Stimulated activated CD4-positive, alpha-beta T cell treated with anti-CD3 and anti-CD28 coated beads, Interleukin-1b, Interleukin-23, amount 100 ng/mL, for 48 hours (primary cell): ENCODE results near the gene TMEM163.

Source experiments
- DNase-seq: peaks from one replicate; pipeline ENCODE4 v3.0.0-alpha.2; 2020

The TMEM163 gene

DNA sequence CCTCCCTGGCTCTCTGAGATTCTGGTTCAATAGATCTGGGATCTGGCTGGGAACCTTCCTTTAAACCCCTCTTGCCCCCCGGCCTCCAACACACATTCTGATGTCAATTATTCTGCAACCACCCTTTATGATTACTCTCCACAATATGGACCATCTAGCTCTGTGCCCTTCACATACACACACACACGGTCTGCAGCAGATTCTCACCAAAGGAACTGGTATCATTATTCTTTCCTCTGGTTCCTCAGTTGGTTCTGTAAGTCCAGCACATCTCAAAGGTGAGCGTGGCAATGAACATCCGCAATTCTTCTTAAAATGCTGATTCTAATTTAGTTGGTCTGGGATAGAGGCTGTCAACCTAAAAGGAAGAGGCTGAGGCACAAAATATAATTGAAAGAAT, 2.8 kb upstream of the TMEM163 start:
- no peak for DNase-seq

DNA sequence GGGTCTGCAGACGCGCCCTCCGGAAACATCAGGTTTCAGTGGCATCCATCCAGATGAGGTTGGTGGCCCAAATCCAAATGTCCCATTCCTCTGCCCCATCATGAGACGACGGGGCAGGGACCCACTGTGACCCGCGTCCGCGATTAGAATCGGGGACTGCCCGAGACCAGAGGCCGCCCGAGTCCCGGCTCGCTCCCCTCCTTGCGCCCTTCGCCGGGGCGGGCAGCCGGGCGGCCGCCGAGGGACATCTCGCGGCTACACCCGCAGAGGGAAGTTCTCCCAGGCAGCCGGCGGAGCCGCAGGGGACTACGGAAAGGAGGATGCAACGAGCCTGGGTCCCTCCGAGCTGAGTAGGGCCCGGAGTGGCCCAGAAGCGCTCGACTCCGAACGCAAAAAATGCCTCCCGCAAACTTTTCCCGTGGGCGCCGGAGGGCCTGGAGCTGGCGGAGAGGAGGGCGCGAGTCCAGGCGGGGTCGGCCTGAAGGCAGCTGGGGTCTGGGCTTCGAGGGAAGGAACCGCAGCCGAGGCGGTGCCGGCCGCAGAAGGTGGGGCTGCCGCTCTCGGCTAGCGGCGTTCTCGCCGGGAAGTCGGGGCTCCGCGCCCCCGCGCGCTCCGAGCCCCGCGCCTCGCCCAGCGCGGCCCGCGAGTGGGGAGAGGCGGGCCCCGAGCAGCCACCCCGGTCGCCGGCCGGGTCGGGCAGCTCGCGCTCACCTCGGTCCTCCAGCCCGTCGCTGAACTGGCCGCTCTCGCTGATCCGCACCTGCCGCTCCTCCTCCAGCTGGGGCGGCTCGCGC, 580 bp downstream of the TMEM163 start:
- DNase-seq = no peak

DNA sequence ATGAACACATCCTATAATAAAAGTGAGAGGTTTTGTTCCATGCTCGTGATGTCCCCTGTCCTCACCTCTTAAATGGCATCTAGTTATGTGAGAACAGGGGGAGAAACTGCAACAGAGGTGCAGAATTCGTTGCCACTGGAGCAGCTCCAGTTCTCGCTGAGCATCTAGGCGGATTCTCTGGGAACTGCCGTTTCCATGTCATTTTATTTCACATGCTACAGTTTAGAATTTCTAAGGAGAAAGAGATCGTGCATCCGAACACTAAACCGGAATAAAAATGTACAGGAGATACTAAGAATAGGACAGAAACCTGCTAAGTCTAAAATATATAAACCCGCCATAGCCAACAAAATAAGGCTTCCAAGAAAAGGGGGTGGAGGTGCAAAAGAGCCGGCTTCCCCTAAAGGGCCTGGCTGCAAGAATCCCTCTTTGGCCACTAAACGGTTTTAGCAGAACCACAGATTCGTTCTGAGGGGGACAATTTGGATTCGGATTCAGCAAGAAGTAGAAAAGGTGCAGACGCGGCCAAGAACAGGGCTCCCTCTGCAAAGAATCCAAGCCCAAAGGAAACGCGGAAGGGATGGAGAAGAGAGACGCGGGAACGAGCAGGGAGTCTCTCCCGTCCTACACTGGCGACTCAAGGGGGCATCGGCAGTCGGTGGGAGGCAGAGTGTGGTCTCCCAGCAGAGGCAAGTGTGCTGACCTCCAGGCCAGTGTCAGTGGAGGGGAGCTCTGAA, 1.3 kb downstream of the TMEM163 start:
- DNase-seq = no peak

DNA sequence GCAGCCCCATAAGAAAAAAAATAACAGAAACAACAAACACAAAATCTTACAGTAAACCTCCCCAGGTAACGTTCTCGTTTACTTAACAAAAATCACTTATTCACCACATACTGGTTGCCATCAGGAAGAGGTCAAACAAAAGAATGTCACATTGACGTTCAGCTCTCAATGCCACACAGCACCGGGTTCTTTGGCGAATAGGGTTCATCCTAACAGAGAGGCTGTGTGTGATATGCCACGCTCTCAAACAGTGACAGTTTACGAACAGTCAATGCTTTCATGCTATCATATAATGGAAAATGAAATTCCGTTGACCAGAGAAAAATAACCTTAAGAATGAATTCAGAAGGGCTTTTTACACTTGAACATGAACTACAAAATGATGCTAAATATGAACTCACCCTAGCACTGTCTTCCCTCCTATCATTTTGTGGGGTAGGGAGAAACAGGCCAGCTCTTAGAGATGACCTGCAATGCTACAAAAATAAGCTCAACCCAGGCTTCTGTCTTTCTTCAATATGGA, 2.0 kb downstream of the TMEM163 start:
- DNase-seq = no peak

DNA sequence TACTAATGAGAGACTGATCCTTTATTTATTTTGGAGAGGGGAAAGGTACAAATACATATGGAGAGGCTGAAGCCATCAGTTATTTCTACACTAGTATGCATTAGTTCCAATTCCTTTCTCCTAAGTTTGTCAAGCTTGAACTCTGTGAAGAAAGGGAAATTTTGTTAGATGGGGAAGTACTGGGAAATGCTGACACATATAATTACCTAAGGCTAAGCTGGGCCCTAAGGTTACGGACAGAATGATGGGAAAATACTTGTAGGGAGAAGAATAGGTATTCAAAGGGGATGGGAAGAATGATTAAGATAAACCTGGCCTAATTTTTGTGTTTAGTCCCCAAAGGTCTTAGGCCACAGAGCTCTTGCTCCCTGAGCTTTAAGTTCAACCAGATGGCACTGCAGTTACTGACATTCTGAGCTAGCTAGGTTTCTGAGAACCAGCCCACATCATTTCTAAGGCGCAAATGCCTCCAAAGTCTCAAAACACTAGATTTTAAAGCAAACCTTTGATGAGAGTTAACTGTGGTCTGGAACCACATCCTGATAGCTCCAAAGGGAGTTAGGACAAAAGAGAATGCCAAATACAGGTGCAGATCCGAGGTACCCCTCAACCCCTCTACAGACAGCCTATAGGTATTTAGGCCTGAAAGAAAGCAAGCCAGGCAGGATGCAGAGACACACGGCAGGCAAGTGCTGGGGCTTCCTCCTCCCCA, 2.7 kb downstream of the TMEM163 start:
- no peak for DNase-seq

DNA sequence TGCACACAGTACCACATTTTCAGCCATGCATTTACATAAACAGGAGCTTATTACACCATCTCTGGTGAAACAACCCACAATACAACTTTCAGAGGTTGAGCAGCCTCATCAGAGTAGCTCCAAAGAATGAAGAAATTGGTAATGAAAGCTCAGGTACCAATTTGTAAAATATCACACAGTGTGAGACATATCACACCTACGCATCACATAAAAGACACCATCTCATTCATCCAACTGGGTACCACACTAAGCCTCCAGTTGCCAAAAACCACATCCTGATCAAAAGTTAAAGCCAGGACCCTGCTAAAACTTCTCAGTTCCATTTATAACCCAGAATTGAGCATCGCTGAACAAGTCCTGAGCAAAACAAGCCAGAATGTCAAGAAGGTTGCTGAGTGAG, 4.6 kb downstream of the TMEM163 start:
- no peak for DNase-seq

DNA sequence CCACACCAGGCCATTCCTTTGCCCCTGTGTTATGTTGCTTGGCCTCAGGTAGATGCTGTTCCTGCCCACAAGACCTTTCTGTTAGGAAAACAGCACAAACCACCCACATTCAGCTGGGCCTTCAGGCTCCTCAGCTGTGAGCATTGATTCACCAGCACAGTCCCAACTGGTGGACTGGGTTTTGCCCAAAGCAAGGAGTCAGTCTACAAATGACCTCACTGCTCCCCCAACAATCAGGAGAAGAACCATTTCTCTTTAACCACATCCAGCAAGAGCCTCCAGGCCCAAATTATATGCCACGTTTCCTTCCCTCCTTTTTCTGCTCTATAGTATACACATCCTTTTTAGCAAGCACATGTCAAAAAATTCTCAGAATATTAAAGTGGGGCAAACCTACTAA, 5.2 kb downstream of the TMEM163 start:
- DNase-seq = no peak

DNA sequence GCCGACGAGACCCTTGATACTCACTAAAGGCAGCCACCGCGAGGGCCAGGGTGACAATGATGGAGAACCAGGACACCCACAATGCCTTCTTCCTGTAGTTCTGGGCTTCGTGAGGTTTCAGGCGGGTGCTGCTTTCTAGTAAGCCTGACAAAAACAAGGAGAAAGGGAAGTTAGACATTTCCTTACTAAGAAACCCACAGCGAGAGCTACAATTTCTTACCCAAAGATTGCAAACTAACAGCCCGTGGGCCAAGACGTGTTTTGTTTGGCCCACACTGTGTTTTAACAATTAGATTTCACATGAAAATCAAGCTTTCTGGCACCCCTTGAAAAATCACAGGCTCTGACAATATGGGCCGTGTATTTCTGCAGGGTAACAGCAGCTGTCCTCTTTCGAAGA, 5.6 kb downstream of the TMEM163 start:
- DNase-seq = no peak

DNA sequence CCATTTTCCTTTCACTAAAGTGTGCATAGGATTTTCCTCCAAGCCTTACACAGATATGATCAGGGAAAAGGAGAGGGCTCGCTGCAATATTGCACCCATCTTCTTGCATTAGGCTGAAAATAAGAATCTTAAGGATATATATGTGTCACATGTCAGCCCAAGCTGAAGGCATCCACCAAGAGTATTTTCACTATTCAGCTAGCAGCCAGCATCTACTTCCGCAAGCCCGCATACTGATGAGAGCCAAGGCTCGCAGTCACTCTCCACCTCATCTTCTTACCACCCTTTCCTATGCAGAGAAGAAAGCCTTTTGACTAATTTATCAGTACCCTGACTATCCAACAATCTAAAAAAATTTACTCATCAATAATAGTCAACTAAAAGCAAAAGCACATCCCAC, 6.1 kb downstream of the TMEM163 start:
- no peak for DNase-seq

DNA sequence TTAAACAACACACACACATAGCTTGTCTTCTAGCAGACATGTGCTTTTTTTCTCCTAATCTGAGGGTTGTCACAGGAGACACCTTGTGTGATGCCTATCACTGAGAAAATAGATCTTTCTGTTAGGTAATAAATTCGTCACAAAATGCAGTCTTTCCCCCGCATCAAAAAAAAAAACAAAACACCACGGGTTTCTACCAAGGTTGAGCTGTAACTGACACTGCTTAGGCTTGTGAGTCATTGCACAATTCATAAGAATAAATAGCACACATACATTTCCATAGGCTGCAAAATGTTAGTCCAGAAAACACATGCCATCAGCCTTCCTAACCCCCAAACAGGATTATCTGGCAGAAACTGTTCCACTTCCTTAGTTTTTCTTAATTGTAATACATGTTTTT, 6.5 kb downstream of the TMEM163 start:
- no peak for DNase-seq

DNA sequence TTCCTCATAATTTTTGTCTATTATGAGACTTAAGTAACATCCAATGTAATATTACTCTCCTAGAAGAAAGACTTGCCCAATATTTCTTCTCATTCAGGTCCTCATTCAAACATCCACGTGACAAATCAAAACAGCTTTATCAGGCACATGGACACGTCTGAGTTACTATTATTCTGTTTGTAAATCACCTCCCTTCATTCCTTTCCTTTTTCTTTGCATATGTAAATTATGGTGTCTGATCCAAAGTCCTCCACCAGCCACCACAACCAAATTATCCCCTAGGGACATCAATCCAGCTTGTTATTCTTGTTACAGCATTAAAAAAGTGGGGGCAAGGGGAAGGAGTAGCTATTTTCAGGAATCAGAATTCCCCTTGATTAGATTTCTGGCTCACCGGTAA, 7.1 kb downstream of the TMEM163 start:
- no peak for DNase-seq

DNA sequence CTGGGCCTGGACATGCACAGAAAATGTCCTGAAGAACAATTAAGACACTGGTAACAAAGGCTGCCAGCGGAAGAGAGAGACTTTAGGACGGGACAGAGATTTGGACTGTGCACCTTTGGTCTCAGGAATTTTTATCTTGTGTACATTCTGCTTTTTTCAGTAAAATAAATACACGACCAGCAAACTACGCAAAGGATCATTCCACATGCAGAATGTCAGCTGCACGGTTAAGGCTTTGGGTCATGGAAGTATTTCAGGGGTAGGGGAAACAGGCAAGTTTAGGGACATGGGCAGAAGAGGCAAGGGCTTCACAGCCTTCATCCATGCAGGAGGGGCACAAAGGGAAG, 11.5 kb downstream of the TMEM163 start:
- DNase-seq = no peak

DNA sequence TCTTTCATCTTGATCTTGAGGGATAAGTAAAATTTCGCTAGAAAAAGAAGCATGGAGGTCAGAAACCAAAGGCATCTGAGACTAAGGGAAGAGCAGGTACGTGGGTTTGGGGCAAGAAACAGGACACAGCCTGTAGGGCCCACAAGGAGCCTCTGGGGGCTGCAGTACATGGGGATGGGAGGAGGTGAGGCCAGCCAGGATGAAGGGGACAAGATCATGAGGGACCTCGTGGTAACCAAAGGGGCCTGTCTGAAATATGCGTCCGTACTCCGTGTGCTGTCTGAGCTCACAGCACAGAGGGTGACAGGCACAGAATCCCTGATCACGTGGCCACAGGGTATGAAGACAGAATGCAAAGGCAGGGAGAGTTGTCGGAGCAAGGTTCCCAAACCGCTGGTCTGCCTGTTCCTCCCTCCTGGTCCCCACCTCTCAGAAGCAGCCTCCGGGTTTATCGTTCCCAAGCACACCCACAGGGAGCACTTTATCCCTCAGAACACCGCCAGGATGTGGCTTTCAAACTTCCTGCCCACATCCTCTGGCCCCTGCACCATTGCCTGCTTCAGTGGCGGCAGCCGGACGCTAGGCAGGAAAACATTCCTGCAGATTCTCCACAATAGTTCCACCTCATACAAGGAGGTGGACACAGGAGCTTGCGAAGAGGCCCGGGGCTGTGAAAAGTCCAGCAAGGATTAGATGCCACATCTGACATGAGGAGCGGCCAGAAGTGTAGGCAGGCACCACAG, 12.0 kb downstream of the TMEM163 start:
- no peak for DNase-seq

DNA sequence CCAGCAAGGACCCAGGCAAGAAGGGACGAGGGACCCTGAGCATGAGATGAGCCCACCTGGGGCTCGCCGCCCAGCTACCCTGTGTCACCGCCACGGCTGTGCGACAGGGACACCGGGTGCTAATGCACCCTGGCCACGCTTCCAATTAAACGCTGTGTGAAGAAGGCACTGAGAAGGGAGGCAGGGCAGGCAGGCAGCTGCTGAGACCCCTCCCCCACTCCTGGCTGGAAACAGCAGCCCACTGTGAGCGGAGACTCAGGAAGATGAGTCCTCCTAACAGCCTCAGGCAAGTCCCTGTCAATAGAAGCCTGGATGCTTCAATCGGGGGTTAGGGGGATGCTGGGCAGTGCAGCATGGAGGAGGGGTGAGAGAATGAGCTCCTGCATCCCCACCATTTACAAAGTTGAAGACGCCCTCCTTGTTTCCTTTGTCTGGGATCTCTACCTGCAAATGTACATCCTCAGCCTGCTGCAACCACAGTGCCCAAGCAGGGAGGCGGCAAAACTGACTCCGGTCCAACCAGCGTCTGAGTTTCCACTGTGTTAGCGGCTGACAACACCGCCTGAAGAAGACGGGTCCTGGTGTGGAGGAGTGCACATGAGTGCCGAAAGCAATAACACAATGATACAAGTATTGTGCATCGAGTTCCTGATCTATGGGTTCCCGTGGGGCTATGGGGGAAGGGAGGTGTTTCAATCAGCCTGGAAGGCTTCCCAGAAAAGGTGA, 12.8 kb downstream of the TMEM163 start:
- DNase-seq = no peak

DNA sequence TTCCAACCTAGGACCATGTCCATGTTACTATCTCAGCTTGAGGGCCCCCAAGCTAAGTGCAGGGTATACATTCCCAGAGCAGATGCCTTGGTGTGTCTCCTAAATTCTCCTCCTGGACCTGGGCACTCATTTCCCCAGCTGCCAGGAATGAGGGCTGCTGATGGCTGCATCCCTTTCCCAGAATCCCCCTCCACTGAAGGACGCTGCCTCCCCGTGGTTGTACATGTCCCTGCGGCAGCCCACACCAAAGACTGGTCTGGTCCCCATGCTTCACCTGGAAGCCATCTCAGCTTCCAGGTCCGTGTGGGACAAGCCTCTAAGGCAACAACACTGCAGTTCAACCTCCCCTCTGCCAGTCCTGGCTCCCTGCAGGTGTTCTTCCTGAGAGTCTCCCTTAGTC, 14.6 kb downstream of the TMEM163 start:
- DNase-seq = no peak

DNA sequence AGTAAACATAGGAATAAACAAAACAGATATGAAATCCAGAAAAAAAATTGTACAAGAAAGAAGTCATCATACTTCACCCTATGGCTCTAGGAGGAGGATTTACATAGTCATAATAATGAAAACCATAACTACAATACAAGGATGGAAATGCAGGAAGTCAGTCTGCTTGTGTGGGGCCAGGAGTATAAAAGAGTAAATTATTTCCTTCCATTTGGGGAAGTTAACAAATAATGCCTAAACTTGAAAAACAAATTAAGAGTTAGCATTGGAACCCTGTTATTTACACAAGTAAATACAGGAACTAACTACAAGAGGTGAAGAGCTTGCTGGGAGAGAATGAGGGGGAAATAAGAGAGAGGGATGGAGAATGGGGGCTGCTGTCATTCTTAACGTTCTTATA, 15.4 kb downstream of the TMEM163 start:
- DNase-seq = no peak

DNA sequence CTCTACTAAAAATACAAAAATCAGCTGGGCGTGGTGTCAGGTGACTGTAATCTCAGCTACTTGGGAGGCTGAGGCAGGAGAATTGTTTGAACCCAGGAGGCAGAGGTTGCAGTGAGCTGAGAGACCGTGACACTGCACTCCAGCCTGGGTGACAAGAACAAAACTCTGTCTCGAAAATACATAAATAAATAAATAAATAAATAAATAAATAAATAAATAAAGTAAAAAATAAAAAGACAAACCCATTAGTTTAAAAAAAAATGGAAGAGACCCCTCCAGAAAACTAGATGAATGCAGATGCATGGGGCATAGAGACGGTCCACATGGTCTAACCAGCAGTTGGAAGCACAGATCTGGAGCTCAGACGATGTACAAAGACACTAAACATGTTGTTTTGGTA, 18.1 kb downstream of the TMEM163 start:
- no peak for DNase-seq

DNA sequence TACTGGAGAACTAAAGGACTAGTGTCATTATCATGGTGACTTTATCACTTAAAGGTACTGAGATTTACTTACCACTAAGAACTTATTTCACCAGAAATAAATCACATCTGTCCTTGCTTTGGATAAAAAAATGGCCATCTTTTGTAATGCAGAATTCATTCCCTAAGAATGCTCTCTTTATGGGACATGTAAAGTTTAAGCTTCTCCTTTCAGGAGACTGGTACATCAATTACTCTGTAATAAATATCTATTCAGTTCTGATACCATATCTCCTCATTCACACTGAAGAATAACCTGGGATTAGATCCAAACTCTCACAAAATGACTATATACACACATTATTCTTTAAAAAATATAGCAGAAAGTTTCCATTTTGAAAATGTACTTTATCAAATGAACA, 24.4 kb downstream of the TMEM163 start:
- no peak for DNase-seq

DNA sequence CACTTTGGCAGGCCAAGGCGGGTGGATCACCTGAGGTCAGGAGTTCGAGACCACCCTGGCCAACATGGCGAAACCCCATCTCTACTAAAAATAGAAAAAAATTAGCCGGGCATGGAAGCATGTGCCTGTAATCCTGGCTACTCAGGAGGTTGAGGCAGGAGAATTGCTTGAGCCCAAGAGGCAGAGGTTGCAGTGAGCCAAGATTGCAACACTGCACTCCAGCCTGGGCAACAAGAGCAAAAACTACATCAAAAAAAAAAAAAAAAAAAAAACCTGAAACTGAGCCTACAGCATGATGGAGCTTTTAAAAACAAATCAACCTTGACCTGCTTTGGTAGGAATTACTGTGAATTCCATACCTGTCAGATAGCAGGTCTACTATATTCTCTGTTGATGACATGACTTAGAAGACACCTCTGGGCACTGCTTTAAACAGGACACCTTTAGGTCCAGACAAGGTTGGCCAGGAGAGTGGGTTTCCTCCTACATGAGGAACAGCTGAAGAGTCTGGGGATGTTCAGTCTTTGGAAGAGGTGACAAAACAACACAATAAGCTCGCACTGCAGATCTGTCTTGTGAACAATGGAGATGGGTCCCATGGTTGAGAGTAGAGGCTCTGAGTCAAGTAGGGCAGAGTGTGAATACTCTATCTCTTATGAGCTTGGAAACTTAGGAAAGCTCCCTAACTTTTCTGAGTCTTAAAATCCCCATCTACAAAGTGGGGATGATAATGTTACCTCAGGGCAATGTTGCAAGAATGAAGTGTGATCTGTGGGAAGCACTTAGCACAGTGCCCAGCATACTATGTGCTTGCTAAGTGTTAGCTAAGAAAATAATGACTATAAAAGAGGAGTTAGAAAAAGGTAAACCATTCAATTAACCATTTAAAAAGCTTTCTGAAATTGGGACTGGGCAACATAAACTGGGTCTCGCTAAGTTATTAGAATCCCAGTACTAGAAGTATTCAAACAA, 25.2 kb downstream of the TMEM163 start:
- DNase-seq = no peak

DNA sequence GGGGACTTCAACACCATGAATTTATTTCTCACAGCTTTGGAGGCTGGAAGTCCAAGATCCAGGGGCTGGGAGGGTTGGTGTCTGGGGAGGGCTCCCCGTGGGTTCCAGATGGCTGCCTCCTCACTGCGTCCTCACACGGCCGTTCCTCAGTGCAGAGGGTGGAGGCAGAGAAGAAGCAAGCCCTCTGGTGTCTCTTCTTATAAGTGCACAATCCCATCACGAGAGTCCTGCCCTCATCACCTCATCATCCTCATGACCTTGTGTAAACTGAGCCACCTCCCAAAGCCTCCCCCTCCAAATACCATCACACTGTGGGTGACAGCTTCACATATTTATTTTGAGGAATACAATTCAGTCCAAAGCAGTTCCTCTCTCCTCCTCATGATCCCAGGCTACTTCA, 26.3 kb downstream of the TMEM163 start:
- DNase-seq = no peak

DNA sequence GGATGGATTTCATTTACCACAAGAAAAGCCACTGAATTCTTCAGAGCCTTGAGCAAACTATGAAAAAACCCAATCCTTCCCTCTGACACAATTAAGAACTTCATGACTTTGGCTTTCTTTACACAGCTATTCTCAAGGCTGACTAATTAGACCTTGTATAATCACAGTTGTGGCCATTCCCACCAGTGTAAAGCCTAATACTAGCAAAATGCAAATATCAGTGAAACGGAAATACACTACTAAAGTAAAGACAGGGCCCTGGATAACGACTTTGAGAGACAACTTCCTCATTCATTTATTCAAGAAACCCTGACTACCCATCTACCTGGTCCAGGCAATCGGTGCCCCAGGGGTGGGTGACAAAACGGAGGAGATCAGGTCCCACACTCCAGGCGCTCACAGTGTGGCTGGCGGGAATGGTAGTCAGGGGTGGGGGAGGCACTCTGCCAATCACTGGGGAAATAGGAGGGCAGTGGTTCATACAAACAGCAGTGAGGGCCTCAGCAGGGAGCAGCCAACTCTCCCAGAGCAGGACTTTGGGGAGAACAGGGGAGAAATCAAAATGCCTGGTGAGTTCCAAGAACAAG, 28.1 kb downstream of the TMEM163 start:
- DNase-seq = no peak
